CD4-positive, alpha-beta T cell (primary cell): Measurements from ENCODE around the gene CCT2. TPM values are rescaled to one million over a fixed set of nuclear protein-coding genes. Genes with fewer than 3 reads are reported as not detected.
"Not testable (repeated sequence)": the region's sequence is repeated elsewhere in the genome, so short reads cannot be mapped to it uniquely, and the experiment has no call there.

ENCODE experiments used
- ATAC-seq: fragments of 200-7000 bp; cut with Tn5 transposase; one replicate; pipeline ENCODE4 v1.10.0; 2022; ENCODE audit warnings: mild to moderate bottlenecking; ENCODE audit not compliant: poor library complexity
- CTCF ChIA-PET: fragments of 350-600 bp; sonication (Branson Sonifier 250); formaldehyde crosslinking; loops from one replicate; lab custom pipeline; 2021; ENCODE audit warnings: antibody characterized with exemption, inconsistent platforms; lab: Charles Lee
- POLR2A ChIA-PET: fragments of 350-600 bp; sonication (Branson Sonifier 250); formaldehyde crosslinking; loops from one replicate; lab custom pipeline; 2021; ENCODE audit warnings: antibody characterized with exemption, inconsistent platforms; lab: Charles Lee
- DNase-seq, 14 experiments: peaks; one replicate each; pipeline ENCODE4 v3.0.0-alpha.2; 2013 to 2020; ENCODE audit warnings: mixed read lengths in 2 of 14
- H3K27ac ChIP-seq, 2 donors: one replicate each; pipeline versions ENCODE4 v1.5.1 to v1.7.0; 2013; ENCODE audit warnings: low read length in 2 of 2, low read depth in 1 of 2, mild to moderate bottlenecking in 1 of 2
- H3K27me3 ChIP-seq, 2 experiments: 1 replicate in 1 of 2; 2 replicates in 1 of 2; pipeline versions ENCODE4 v1.6.1 to v1.7.0; 2013; ENCODE audit warnings: low read length in 2 of 2, control low read depth in 1 of 2, mild to moderate bottlenecking in 1 of 2, moderate library complexity in 1 of 2; ENCODE audit not compliant: insufficient read depth in 2 of 2, control insufficient read depth in 1 of 2
- H3K36me3 ChIP-seq: one replicate; pipeline ENCODE4 v1.6.1; 2013; ENCODE audit warnings: low read length, control low read depth; ENCODE audit not compliant: insufficient read depth
- H3K4me1 ChIP-seq: one replicate; pipeline ENCODE4 v1.6.1; 2013; ENCODE audit warnings: low read length, control low read depth; ENCODE audit not compliant: insufficient read depth
- H3K4me3 ChIP-seq: one replicate; pipeline ENCODE4 v1.5.1; 2013; ENCODE audit warnings: mild to moderate bottlenecking, low read length, moderate library complexity
- H3K9me3 ChIP-seq, 2 experiments: 1 replicate in 1 of 2; 2 replicates in 1 of 2; pipeline versions ENCODE4 v1.6.1 to v1.7.0; 2013; ENCODE audit warnings: low read length in 2 of 2, mild to moderate bottlenecking in 2 of 2, control low read depth in 1 of 2, moderate library complexity in 1 of 2; ENCODE audit not compliant: control insufficient read depth in 1 of 2, insufficient read depth in 1 of 2
- H3K27ac Mint-ChIP-seq: one replicate; pipeline ENCODE4 v1.8.0; 2020; ENCODE audit warnings: mixed read lengths
- H3K27me3 Mint-ChIP-seq: one replicate; pipeline ENCODE4 v1.8.0; 2021; ENCODE audit warnings: mixed read lengths
- H3K36me3 Mint-ChIP-seq: one replicate; pipeline ENCODE4 v1.8.0; 2021; ENCODE audit warnings: low read depth, mixed read lengths
- H3K4me1 Mint-ChIP-seq: one replicate; pipeline ENCODE4 v1.8.0; 2021; ENCODE audit warnings: low read depth, mixed read lengths
- H3K4me3 Mint-ChIP-seq: one replicate; pipeline ENCODE4 v1.8.0; 2020; ENCODE audit warnings: mild to moderate bottlenecking, mixed read lengths
- H3K9me3 Mint-ChIP-seq: one replicate; pipeline ENCODE4 v1.8.0; 2020; ENCODE audit warnings: mixed read lengths
- intact Hi-C, 2 experiments: fragments of 100-400 bp; cut with DNase I in 1 of 2; cut with micrococcal nuclease in 1 of 2; formaldehyde crosslinking; loops; one replicate each; pipeline versions ENCODE4 v1.15.1 to v1.9.0; 2023 to 2025; cut with DNase I, micrococcal nuclease
- total RNA-seq, 174 experiments: library from RNA in 2 of 174; stranded (reverse) in 2 of 174; gene quantifications; one replicate each; pipeline ENCODE4 v1.2.3 and lab custom pipeline; 2021 to 2026
- TF ChIP-seq, protein P1 (sequence below): fragments of 200-600 bp; IDR thresholded peaks from one replicate; pipeline ENCODE4 v1.8.0; 2022; ENCODE audit warnings: antibody characterized with exemption, mild to moderate bottlenecking

The CCT2 gene
- total RNA-seq, 2 experiments from 2014 or later: 173 to 177 TPM

DNA sequence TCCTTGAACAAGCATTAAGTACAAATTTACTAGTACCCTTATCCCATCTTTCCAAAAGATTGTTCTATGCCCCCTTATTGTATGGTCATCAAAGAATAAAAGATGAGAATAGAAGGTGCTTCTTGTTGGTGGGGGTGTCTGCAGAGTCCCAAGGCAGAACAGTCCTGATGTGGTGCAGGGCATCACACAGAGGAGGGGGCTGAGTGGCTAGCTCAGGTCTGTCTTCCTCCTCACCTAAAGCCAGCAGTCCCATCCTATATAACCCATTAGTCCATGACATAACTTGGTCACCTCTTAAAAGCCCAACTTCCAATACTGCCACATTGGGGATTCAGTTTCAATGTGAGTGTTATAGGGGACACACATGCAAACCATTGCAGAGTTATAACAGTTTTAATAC lies 15.5 kb downstream of the CCT2 start:
- no peak overlapping the region for H3K4me3 ChIP-seq
- H3K27me3 ChIP-seq: no peaks in the 10 kb centered on the region
- no peak overlapping the region for H3K4me3 Mint-ChIP-seq
- intact Hi-C loops: no loop called here
- H3K36me3 ChIP-seq: peaks cover 67% of the 10 kb centered on the region
- H3K27me3 Mint-ChIP-seq: no peaks in the 10 kb centered on the region
- ATAC-seq (no peak), DNase-seq (no peak)
- TF ChIP-seq, protein P1, sequence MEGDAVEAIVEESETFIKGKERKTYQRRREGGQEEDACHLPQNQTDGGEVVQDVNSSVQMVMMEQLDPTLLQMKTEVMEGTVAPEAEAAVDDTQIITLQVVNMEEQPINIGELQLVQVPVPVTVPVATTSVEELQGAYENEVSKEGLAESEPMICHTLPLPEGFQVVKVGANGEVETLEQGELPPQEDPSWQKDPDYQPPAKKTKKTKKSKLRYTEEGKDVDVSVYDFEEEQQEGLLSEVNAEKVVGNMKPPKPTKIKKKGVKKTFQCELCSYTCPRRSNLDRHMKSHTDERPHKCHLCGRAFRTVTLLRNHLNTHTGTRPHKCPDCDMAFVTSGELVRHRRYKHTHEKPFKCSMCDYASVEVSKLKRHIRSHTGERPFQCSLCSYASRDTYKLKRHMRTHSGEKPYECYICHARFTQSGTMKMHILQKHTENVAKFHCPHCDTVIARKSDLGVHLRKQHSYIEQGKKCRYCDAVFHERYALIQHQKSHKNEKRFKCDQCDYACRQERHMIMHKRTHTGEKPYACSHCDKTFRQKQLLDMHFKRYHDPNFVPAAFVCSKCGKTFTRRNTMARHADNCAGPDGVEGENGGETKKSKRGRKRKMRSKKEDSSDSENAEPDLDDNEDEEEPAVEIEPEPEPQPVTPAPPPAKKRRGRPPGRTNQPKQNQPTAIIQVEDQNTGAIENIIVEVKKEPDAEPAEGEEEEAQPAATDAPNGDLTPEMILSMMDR: no peak
- H3K27ac ChIP-seq: no peak overlapping the region
- no peaks in the 10 kb centered on the region for H3K9me3 ChIP-seq
- ChIA-PET POLR2A (no interaction called here), CTCF (no interaction called here)
- peaks cover 8% of the 10 kb centered on the region for H3K4me1 Mint-ChIP-seq
- H3K4me1 ChIP-seq: no peaks in the 10 kb centered on the region
- peaks cover 72% of the 10 kb centered on the region for H3K36me3 Mint-ChIP-seq
- no peaks in the 10 kb centered on the region for H3K9me3 Mint-ChIP-seq
- H3K27ac Mint-ChIP-seq: no peak overlapping the region

DNA sequence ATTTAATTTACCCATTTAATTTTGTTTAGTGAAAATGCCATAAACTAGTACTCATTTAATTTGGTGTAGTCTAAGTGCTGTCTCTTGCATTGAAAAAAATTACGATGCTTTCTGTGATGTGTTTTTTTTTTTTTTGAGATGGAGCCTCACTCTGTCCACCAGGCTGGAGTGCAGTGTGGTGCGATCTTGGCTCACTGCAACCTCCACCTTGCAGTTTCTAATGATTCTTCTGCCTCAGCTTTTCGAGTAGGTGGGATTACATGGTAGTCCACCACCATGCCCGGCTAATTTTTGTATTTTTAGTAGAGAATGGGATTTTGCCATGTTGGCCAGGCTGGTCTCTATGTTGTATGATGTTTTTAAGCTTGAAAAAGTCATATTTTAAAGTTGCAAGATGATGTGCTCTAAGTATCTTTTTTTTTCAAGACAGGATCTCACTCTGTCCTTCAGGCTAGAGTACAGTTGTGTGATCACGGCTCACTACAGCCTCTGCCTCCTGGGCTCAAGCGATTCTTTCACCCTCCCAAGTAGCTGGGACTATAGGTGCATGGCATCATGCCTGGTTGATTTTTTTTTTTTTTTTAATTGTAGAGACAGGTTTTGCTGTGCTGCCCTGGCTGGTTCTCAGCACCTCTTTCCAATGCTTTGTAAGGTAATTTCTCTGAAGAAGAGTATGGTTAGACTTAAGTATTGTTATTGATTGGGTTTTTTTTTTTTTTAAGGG lies 16.9 kb downstream of the CCT2 start:
- H3K9me3 ChIP-seq: no peaks in the 10 kb centered on the region
- TF ChIP-seq, protein P1: no peak
- H3K27ac Mint-ChIP-seq: no peak overlapping the region
- DNase-seq (no peak), ATAC-seq (no peak)
- H3K27me3 ChIP-seq: no peaks in the 10 kb centered on the region
- peaks cover 58% of the 10 kb centered on the region for H3K36me3 Mint-ChIP-seq
- intact Hi-C loops: no loop called here
- H3K4me3 Mint-ChIP-seq: no peak overlapping the region
- ChIA-PET CTCF (no interaction called here), POLR2A (no interaction called here)
- no peak overlapping the region for H3K27ac ChIP-seq
- H3K4me3 ChIP-seq: no peak overlapping the region
- no peaks in the 10 kb centered on the region for H3K4me1 Mint-ChIP-seq
- H3K36me3 ChIP-seq: peaks cover 57% of the 10 kb centered on the region
- H3K4me1 ChIP-seq: no peaks in the 10 kb centered on the region
- no peaks in the 10 kb centered on the region for H3K9me3 Mint-ChIP-seq
- no peaks in the 10 kb centered on the region for H3K27me3 Mint-ChIP-seq

DNA sequence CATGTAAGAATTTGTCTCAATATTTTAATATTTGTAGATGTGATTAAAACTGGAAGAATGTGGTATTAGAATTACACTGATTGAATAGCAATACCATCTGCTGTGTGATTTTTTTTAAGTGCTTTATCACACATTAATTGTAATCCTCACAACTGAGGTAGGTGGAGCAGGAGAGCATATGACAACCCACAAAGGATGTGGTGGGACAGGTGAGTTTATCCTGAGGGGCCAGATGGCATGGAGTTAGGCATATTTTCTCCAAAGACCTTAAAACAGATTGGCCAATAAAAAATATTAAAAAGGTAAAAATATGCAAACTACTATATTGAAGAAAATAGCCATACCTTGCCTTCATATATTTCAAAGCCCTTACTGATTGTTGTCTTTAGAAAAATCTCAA lies 17.7 kb downstream of the CCT2 start:
- DNase-seq (no peak), ATAC-seq (no peak)
- Histone ChIP-seq H3K4me1 (no peaks in the 10 kb centered on the region), H3K27me3 (no peaks in the 10 kb centered on the region), H3K4me3 (no peak overlapping the region), H3K27ac (no peak overlapping the region), H3K36me3 (peaks cover 48% of the 10 kb centered on the region), H3K9me3 (no peaks in the 10 kb centered on the region)
- Mint-ChIP-seq H3K27ac (no peak overlapping the region), H3K36me3 (peaks cover 50% of the 10 kb centered on the region), H3K4me1 (no peaks in the 10 kb centered on the region), H3K9me3 (no peaks in the 10 kb centered on the region), H3K27me3 (no peaks in the 10 kb centered on the region), H3K4me3 (no peak overlapping the region)
- TF ChIP-seq, protein P1: no peak
- intact Hi-C loops: no loop called here
- ChIA-PET POLR2A (interaction anchor here (0.6 kb wide), 1 partner anchor 310 kb away, joined by 3 read pairs; no protein-coding TSS in a partner anchor), CTCF (no interaction called here)

DNA sequence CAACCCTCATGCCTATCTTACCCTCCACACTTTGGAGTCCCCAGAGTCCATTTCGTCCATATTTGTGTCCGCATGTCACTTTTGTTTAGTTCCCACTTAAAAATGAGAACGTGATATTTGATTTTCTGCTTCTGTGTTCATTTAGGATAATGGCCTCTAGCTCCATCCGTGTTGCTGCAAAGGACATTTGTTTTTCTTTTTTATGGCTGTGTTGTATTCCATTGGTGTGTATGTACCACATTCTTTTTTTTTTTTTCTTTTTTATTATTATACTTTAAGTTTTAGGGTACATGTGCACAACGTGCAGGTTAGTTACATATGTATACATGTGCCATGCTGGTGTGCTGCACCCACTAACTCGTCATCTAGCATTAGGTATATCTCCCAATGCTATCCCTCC lies 18.3 kb downstream of the CCT2 start:
- H3K4me3 ChIP-seq, H3K27me3 ChIP-seq, H3K27ac ChIP-seq, CTCF ChIA-PET, H3K4me3 Mint-ChIP-seq, H3K9me3 ChIP-seq, H3K4me1 ChIP-seq, H3K9me3 Mint-ChIP-seq, H3K27me3 Mint-ChIP-seq, intact Hi-C loops, DNase-seq, ATAC-seq, H3K4me1 Mint-ChIP-seq, H3K27ac Mint-ChIP-seq: not testable (repeated sequence)
- H3K36me3 Mint-ChIP-seq: peaks cover 44% of the 10 kb centered on the region
- peaks cover 42% of the 10 kb centered on the region for H3K36me3 ChIP-seq
- POLR2A ChIA-PET: interaction anchor here (0.6 kb wide), 1 partner anchor 311 kb away, joined by 3 read pairs; no protein-coding TSS in a partner anchor

DNA sequence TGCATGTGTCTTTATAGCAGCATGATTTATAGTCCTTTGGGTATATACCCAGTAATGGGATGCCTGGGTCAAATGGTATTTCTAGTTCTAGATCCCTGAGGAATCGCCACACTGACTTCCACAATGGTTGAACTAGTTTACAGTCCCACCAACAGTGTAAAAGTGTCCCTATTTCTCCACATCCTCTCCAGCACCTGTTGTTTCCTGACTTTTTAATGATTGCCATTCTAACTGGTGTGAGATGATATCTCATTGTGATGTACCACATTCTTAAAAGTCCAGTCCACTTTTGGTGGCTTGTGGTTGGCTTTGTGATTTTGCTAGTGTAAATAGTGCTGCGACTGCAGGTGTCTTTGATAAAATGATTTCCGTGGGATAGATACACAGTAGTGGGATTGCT lies 19.0 kb downstream of the CCT2 start:
- DNase-seq, H3K4me1 ChIP-seq, CTCF ChIA-PET, H3K9me3 Mint-ChIP-seq, H3K27me3 Mint-ChIP-seq, POLR2A ChIA-PET, intact Hi-C loops, H3K27ac Mint-ChIP-seq, H3K4me3 ChIP-seq, H3K27ac ChIP-seq, H3K27me3 ChIP-seq, H3K4me3 Mint-ChIP-seq, ATAC-seq, H3K9me3 ChIP-seq, H3K4me1 Mint-ChIP-seq: not testable (repeated sequence)
- H3K36me3 Mint-ChIP-seq: peaks cover 39% of the 10 kb centered on the region
- H3K36me3 ChIP-seq: peaks cover 35% of the 10 kb centered on the region
